ENCODE data around the gene SERPINA5. TPM values are rescaled to one million over a fixed set of nuclear protein-coding genes. Genes with fewer than 3 reads are reported as not detected.

SERPINA5 gene
- total and polyA plus RNA-seq, 2 donors (not counting 1 experiment from before 2014, with no cell fraction given): not detected

- no peak overlapping the region for H2AFZ ChIP-seq (ENCODE audit: low read length)
- no peaks in the 10 kb centered on the region for H3K4me1 ChIP-seq (ENCODE audit: control insufficient read depth, extremely low read depth, insufficient read depth, low read length)
- DNase-seq (ENCODE audit: low read depth in 2 of 2): no peak
- TF ChIP-seq EZH2 (IDR thresholded peaks at IDR 0.05; ENCODE audit: low read length, missing control alignments) (no peak), CTCF (conservative IDR thresholded peaks at IDR 0.05 in 1 of 2, IDR thresholded peaks at IDR 0.05 in 1 of 2; ENCODE audit: low read depth in 1 of 2, low read length in 2 of 2) (no peak)
- no peak overlapping the region for H3K9ac ChIP-seq (ENCODE audit: insufficient read depth, low read length)
- H3K9me3 ChIP-seq (ENCODE audit: control insufficient read depth, insufficient read depth, low read depth, low read length): no peaks in the 10 kb centered on the region
- no peaks in the 10 kb centered on the region for H3K79me2 ChIP-seq (ENCODE audit: control insufficient read depth, insufficient read depth, low read length)
- no peaks in the 10 kb centered on the region for H3K27me3 ChIP-seq (ENCODE audit: control insufficient read depth, insufficient read depth, low read length)
- no peak overlapping the region for H3K4me3 ChIP-seq (replicated peaks in 1 of 4; ENCODE audit: control extremely low read depth in 1 of 4, insufficient read depth in 1 of 4, low read depth in 3 of 4, low read length in 4 of 4)
- no peak overlapping the region for H3K27ac ChIP-seq (ENCODE audit: insufficient read depth, low read length)
- H4K20me1 ChIP-seq (ENCODE audit: control insufficient read depth, extremely low read depth, insufficient read depth, low read length): no peaks in the 10 kb centered on the region
- no peaks in the 10 kb centered on the region for H3K36me3 ChIP-seq (ENCODE audit: control insufficient read depth, insufficient read depth, low read length)
- H3K4me2 ChIP-seq (ENCODE audit: extremely low read depth, insufficient read depth, low read length): no peak overlapping the region
These were observed 31.2 kb upstream of the SERPINA5 start for GRCh38 chr14:94550041-94550440.

- Histone ChIP-seq H3K27ac (ENCODE audit: insufficient read depth, low read length) (no peak overlapping the region), H3K79me2 (ENCODE audit: control insufficient read depth, insufficient read depth, low read length) (no peaks in the 10 kb centered on the region), H3K9me3 (ENCODE audit: control insufficient read depth, insufficient read depth, low read depth, low read length) (no peaks in the 10 kb centered on the region), H3K4me3 (replicated peaks in 1 of 4; ENCODE audit: control extremely low read depth in 1 of 4, insufficient read depth in 1 of 4, low read depth in 3 of 4, low read length in 4 of 4) (no peak overlapping the region), H3K4me1 (ENCODE audit: control insufficient read depth, extremely low read depth, insufficient read depth, low read length) (no peaks in the 10 kb centered on the region), H3K9ac (ENCODE audit: insufficient read depth, low read length) (no peak overlapping the region), H3K36me3 (ENCODE audit: control insufficient read depth, insufficient read depth, low read length) (no peaks in the 10 kb centered on the region), H3K4me2 (ENCODE audit: extremely low read depth, insufficient read depth, low read length) (no peak overlapping the region), H4K20me1 (ENCODE audit: control insufficient read depth, extremely low read depth, insufficient read depth, low read length) (no peaks in the 10 kb centered on the region), H3K27me3 (ENCODE audit: control insufficient read depth, insufficient read depth, low read length) (no peaks in the 10 kb centered on the region), H2AFZ (ENCODE audit: low read length) (no peak overlapping the region)
- DNase-seq (ENCODE audit: low read depth in 2 of 2): no peak
- TF ChIP-seq CTCF (conservative IDR thresholded peaks at IDR 0.05 in 1 of 2, IDR thresholded peaks at IDR 0.05 in 1 of 2; ENCODE audit: low read depth in 1 of 2, low read length in 2 of 2): no peak
- no peak for TF ChIP-seq EZH2 (IDR thresholded peaks at IDR 0.05; ENCODE audit: low read length, missing control alignments)
These were observed 25.2 kb upstream of the SERPINA5 start for GRCh38 chr14:94555991-94556390.

- H3K4me1 ChIP-seq (ENCODE audit: control insufficient read depth, extremely low read depth, insufficient read depth, low read length): no peaks in the 10 kb centered on the region
- no peaks in the 10 kb centered on the region for H3K9me3 ChIP-seq (ENCODE audit: control insufficient read depth, insufficient read depth, low read depth, low read length)
- H3K4me3 ChIP-seq (replicated peaks in 1 of 4; ENCODE audit: control extremely low read depth in 1 of 4, insufficient read depth in 1 of 4, low read depth in 3 of 4, low read length in 4 of 4): no peak overlapping the region
- H3K79me2 ChIP-seq (ENCODE audit: control insufficient read depth, insufficient read depth, low read length): no peaks in the 10 kb centered on the region
- H3K4me2 ChIP-seq (ENCODE audit: extremely low read depth, insufficient read depth, low read length): no peak overlapping the region
- DNase-seq (ENCODE audit: low read depth in 2 of 2): no peak
- TF ChIP-seq EZH2 (IDR thresholded peaks at IDR 0.05; ENCODE audit: low read length, missing control alignments) (no peak), CTCF (conservative IDR thresholded peaks at IDR 0.05 in 1 of 2, IDR thresholded peaks at IDR 0.05 in 1 of 2; ENCODE audit: low read depth in 1 of 2, low read length in 2 of 2) (no peak)
- H4K20me1 ChIP-seq (ENCODE audit: control insufficient read depth, extremely low read depth, insufficient read depth, low read length): no peaks in the 10 kb centered on the region
- H3K36me3 ChIP-seq (ENCODE audit: control insufficient read depth, insufficient read depth, low read length): no peaks in the 10 kb centered on the region
- H3K27ac ChIP-seq (ENCODE audit: insufficient read depth, low read length): no peak overlapping the region
- H2AFZ ChIP-seq (ENCODE audit: low read length): no peak overlapping the region
- no peaks in the 10 kb centered on the region for H3K27me3 ChIP-seq (ENCODE audit: control insufficient read depth, insufficient read depth, low read length)
- no peak overlapping the region for H3K9ac ChIP-seq (ENCODE audit: insufficient read depth, low read length)
These were observed 23.9 kb upstream of the SERPINA5 start for GRCh38 chr14:94557327-94557726.

Measured in fibroblast of lung (primary cell).